Thyroid gland (tissue), 4 donors: ENCODE measurements around the gene ZIC2. TPM values are rescaled to one million over a fixed set of nuclear protein-coding genes. Genes with fewer than 3 reads are reported as not detected.

Source experiments
- DNase-seq, 2 donors: peaks; one replicate each; pipeline ENCODE4 v3.0.0-alpha.2; 2019
- H3K27ac ChIP-seq, 3 donors: fragments of 200-600 bp; sonication (generic); 1 replicate in 2 of 3; 2 replicates in 1 of 3; pipeline ENCODE4 v1.5.1; 2016 to 2019; ENCODE audit warnings: mild to moderate bottlenecking in 1 of 3, moderate library complexity in 1 of 3
- H3K27me3 ChIP-seq: fragments of 200-600 bp; sonication (generic); one replicate; pipeline ENCODE4 v1.5.1; 2019
- H3K36me3 ChIP-seq, 2 donors: fragments of 200-600 bp; sonication (generic); one replicate each; pipeline ENCODE4 v1.5.1; 2016 to 2019
- H3K4me1 ChIP-seq, 2 donors: fragments of 200-600 bp; sonication (generic); one replicate each; pipeline ENCODE4 v1.5.1; 2017 to 2019
- H3K4me3 ChIP-seq, 3 donors: fragments of 200-600 bp; sonication (generic); replicated peaks in 1 of 3; 1 replicate in 2 of 3; 2 replicates in 1 of 3; pipeline ENCODE4 v1.5.1; 2016; ENCODE audit warnings: mild to moderate bottlenecking in 1 of 3
- H3K9me3 ChIP-seq: fragments of 200-600 bp; sonication (generic); one replicate; pipeline ENCODE4 v1.5.1; 2017
- POLR2A ChIP-seq, 2 donors: fragments of 450-650 bp; IDR thresholded peaks; one replicate each; pipeline ENCODE4 v1.6.1; 2017; ENCODE audit warnings: antibody characterized with exemption in 2 of 2, mild to moderate bottlenecking in 2 of 2, moderate library complexity in 1 of 2
- WGBS, 2 donors: methylation state at CpG; one replicate each; pipeline ENCODE4 v1.1.5; 2017; 5-methylcytosine and 5-hydroxymethylcytosine counted together
- intact Hi-C: fragments of 100-400 bp; cut with DNase I; formaldehyde crosslinking; loops from one replicate; pipeline ENCODE4 v1.15.1; 2023
- total RNA-seq, 4 donors: library from RNA; depleted of rRNA; stranded (reverse); fragments of >200 nt; gene quantifications; one replicate each; pipeline ENCODE4 v1.2.3, GENCODE V29; 2016
- TF ChIP-seq, protein P1 (sequence below), 6 experiments: fragments of 200-600 bp in 3 of 6; fragments of 450-650 bp in 3 of 6; sonication (generic) in 3 of 6; IDR thresholded peaks; one replicate each; pipeline ENCODE4 v1.5.1; 2016 to 2019; ENCODE audit warnings: antibody characterized with exemption in 6 of 6, mild to moderate bottlenecking in 2 of 6, inconsistent platforms in 1 of 6, moderate library complexity in 1 of 6

ZIC2 gene
- total RNA-seq, 4 donors from 2014 or later = not detected

DNA sequence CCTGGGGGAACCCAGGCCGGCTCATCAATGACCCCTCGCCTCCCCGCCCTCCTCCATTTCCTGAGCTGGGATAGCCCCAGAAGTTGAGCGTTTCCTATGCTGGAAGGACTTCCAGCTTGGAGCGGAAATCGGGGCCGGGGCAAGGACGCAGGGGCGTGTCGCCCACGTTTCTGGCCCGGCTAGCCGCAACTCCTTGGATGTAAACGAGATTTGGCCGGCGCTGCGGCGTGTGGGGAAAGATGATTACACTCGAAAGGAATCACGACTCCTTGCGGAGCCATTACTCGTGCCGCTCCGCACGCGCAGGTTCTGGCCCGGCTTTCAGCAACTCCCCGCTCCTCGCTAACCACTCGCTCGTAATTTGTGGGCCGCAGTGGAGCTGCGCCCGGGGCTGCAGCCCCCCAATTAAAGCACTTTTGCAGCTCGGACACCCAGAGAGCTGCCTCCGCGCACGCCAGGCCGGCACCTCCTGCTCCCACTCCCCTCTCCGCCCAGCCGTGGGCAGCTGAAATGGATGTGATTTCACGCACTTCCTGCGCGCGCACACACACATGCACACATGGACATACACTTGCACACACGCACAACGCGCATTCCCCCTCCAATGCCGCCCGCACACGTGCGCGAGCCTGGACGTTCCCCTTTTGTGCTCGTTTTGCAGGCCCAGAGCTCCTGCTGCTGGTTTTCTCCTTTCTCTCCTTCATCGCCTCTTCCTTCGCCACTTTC lies 25.7 kb upstream of the ZIC2 start:
- Histone ChIP-seq H3K36me3 (no peaks in the 10 kb centered on the region), H3K27ac (no peak overlapping the region), H3K9me3 (no peaks in the 10 kb centered on the region), H3K27me3 (peaks cover 59% of the 10 kb centered on the region), H3K4me1 (peaks cover 27 to 33% of the 10 kb centered on the region in 2 donors), H3K4me3 (no peak overlapping the region)
- no peak for DNase-seq
- TF ChIP-seq, protein P1, sequence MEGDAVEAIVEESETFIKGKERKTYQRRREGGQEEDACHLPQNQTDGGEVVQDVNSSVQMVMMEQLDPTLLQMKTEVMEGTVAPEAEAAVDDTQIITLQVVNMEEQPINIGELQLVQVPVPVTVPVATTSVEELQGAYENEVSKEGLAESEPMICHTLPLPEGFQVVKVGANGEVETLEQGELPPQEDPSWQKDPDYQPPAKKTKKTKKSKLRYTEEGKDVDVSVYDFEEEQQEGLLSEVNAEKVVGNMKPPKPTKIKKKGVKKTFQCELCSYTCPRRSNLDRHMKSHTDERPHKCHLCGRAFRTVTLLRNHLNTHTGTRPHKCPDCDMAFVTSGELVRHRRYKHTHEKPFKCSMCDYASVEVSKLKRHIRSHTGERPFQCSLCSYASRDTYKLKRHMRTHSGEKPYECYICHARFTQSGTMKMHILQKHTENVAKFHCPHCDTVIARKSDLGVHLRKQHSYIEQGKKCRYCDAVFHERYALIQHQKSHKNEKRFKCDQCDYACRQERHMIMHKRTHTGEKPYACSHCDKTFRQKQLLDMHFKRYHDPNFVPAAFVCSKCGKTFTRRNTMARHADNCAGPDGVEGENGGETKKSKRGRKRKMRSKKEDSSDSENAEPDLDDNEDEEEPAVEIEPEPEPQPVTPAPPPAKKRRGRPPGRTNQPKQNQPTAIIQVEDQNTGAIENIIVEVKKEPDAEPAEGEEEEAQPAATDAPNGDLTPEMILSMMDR (IDR thresholded peaks at IDR 0.05) = no peak
- no peak for TF ChIP-seq POLR2A (IDR thresholded peaks at IDR 0.05)
- WGBS, 2 donors = 4 to 8% methylated on average over 16 to 56 of the region's 57 CpGs
- intact Hi-C loops = loop anchor here (5.0 kb wide), 1 partner anchor 41 kb away; no protein-coding TSS in a partner anchor

DNA sequence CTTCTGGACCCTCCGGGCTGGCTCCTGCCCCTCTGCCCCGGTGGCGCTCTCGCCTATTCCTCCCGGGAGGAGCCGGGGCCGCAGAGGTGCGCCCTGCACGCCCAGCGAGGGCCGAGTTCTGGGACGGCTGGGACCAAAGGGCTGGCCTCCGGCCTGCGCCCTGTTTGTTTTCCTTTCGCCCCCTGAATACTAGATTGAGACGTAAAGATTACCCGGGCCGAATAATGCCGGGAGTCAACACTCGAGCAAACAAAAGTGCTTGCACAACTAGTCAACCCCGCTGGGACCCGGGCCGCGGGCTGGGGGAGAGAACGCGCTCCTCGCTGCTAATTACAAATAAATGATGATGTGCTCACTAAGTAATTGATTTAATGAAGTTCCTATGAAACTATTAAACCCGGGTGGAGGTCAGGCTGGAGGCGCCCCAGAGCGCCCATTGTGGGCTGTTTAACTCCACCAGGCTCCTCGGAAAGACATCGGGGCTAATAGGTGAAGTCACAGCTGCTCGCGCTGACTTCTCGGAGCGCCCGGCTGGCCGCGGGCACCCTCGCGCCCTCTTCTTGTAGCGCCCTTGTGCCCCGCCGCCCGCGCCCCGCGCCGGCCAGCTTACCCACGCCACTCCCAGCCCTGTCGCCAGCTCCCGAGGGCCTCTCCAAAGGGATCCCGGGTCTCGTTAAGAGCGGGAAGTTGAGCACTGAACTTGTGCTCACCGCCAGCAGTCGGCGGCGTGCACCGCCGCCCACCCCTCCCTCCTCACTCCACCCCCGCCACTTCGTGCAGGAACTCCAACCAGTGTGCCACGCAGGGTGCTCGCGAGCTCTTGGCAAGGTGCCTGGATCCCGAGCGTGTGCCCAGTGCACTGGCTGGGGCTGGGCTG lies 24.9 kb upstream of the ZIC2 start:
- Histone ChIP-seq H3K9me3 (no peaks in the 10 kb centered on the region), H3K36me3 (no peaks in the 10 kb centered on the region), H3K27ac (no peak overlapping the region), H3K27me3 (peaks cover 60% of the 10 kb centered on the region), H3K4me1 (peaks cover 27 to 33% of the 10 kb centered on the region in 2 donors), H3K4me3 (no peak overlapping the region)
- TF ChIP-seq, protein P1 (IDR thresholded peaks at IDR 0.05) = no peak
- no peak for TF ChIP-seq POLR2A (IDR thresholded peaks at IDR 0.05)
- 2 to 8% methylated on average over 39 to 40 of the region's 68 CpGs for WGBS, 2 donors
- intact Hi-C loops = loop anchor here (5.0 kb wide), 1 partner anchor 41 kb away; no protein-coding TSS in a partner anchor
- DNase-seq = no peak

GRCh38 chr13:99958406-99959126 lies 23.0 kb upstream of the ZIC2 start:
- no peak overlapping the region for H3K27ac ChIP-seq
- H3K4me1 ChIP-seq = peaks cover 27 to 33% of the 10 kb centered on the region in 2 donors
- H3K4me3 ChIP-seq = no peak overlapping the region
- 11 to 17% methylated on average over 34 to 35 of the region's 35 CpGs for WGBS, 2 donors
- TF ChIP-seq, protein P1 (IDR thresholded peaks at IDR 0.05) = no peak
- TF ChIP-seq POLR2A (IDR thresholded peaks at IDR 0.05) = no peak
- H3K36me3 ChIP-seq = no peaks in the 10 kb centered on the region
- peaks cover 68% of the 10 kb centered on the region for H3K27me3 ChIP-seq
- no peaks in the 10 kb centered on the region for H3K9me3 ChIP-seq
- intact Hi-C loops = loop anchor here (5.0 kb wide), 1 partner anchor 39 kb away; no protein-coding TSS in a partner anchor
- no peak for DNase-seq

GRCh38 chr13:99959127-99959539 lies 22.5 kb upstream of the ZIC2 start:
- Histone ChIP-seq H3K27me3 (peaks cover 68% of the 10 kb centered on the region), H3K9me3 (no peaks in the 10 kb centered on the region), H3K4me3 (no peak overlapping the region), H3K4me1 (peaks cover 27 to 33% of the 10 kb centered on the region in 2 donors), H3K27ac (no peak overlapping the region), H3K36me3 (no peaks in the 10 kb centered on the region)
- intact Hi-C loops = loop anchor here (5.0 kb wide), 1 partner anchor 38 kb away; no protein-coding TSS in a partner anchor
- WGBS, 2 donors = 13 to 21% methylated on average over 10 of the region's 10 CpGs
- no peak for TF ChIP-seq POLR2A (IDR thresholded peaks at IDR 0.05)
- TF ChIP-seq, protein P1 (IDR thresholded peaks at IDR 0.05) = no peak
- no peak for DNase-seq
